Right lobe of liver (tissue), 4 donors: ENCODE measurements around the gene RXFP4.

ENCODE experiments used
- POLR2A ChIP-seq: fragments of 450-650 bp; IDR thresholded peaks from one replicate; pipeline ENCODE4 v1.6.1; 2017; ENCODE audit warnings: antibody characterized with exemption, mild to moderate bottlenecking
- TF ChIP-seq, protein P1 (sequence below), 4 donors: fragments of 200-600 bp in 3 of 4; fragments of 450-650 bp in 1 of 4; IDR thresholded peaks; one replicate each; pipeline versions ENCODE4 v1.5.1 to v1.8.0; 2016 to 2022; ENCODE audit warnings: antibody characterized with exemption in 4 of 4, mild to moderate bottlenecking in 2 of 4
- donor health status: DM: no; HTN: no; CAD: no.
- donor health status: DM: no; HTN: no; CAD: no.
- donor health status: DM: no; HTN: yes; CAD: no.

DNA sequence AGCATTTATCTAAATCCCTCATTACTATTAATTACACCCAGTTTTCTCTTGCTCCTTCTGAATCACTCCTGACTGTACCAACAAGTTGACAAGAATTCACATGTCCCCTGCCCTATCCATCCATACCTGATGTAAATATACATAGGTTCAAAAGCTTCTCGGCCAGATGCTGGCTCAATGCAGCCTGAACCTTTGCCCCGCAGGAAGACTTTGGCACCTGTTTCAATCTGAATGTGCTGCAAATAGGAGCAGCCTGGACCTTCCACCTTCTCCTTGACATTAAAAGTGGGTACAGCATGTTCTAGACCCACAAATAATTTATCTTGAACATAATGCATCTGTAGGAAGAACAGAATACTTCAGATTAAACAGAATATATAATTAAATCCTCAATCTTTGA is 15.9 kb upstream of the RXFP4 start:
- TF ChIP-seq, protein P1, sequence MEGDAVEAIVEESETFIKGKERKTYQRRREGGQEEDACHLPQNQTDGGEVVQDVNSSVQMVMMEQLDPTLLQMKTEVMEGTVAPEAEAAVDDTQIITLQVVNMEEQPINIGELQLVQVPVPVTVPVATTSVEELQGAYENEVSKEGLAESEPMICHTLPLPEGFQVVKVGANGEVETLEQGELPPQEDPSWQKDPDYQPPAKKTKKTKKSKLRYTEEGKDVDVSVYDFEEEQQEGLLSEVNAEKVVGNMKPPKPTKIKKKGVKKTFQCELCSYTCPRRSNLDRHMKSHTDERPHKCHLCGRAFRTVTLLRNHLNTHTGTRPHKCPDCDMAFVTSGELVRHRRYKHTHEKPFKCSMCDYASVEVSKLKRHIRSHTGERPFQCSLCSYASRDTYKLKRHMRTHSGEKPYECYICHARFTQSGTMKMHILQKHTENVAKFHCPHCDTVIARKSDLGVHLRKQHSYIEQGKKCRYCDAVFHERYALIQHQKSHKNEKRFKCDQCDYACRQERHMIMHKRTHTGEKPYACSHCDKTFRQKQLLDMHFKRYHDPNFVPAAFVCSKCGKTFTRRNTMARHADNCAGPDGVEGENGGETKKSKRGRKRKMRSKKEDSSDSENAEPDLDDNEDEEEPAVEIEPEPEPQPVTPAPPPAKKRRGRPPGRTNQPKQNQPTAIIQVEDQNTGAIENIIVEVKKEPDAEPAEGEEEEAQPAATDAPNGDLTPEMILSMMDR (IDR thresholded peaks at IDR 0.05), result no peak
- TF ChIP-seq POLR2A, result no peak
